Fibroblast of lung (primary cell): ENCODE data around the gene KRTAP25-1.

Experiments used
- CTCF ChIP-seq, 2 donors: IDR thresholded peaks in 1 of 2; conservative IDR thresholded peaks in 1 of 2; 1 replicate in 1 of 2; 2 replicates in 1 of 2; pipeline ENCODE4 v1.5.1; 2011 to 2012; ENCODE audit warnings: low read length in 2 of 2, control low read depth in 1 of 2, inconsistent platforms in 1 of 2, low read depth in 1 of 2, mild to moderate bottlenecking in 1 of 2
- EZH2 ChIP-seq: IDR thresholded peaks from 2 replicates; pipeline ENCODE4 v1.5.1; 2012; ENCODE audit warnings: low read length, control low read depth, mild to moderate bottlenecking; ENCODE audit errors: missing control alignments

DNA sequence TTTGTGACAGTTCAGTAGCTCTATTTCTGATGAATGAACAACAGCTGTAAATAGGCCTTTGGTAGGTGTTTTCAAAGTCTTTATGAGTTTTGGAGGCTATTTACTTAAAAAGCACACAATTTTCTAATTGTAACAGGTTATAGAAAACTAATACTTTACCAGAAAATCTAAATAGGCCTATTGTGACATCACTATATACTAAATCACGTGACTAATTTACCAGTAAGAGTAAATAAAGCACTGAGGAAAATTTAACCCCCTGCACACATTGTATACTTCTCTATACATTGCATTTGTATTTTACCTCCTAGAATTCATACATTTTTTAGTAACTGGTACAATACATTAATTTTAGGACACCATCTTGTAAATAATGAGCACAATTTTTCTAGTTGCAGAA lies 15.8 kb upstream of the KRTAP25-1 start:
- TF ChIP-seq CTCF (conservative IDR thresholded peaks at IDR 0.05 in 1 of 2, IDR thresholded peaks at IDR 0.05 in 1 of 2; ENCODE audit: low read depth in 1 of 2, low read length in 2 of 2): no peak
- no peak for TF ChIP-seq EZH2
